GM12864 (cell line): Measurements from ENCODE around the gene LRRD1.
A peak's percentile ranks its signal among the peaks of the same experiment; 100 is the strongest.

ENCODE experiments used
- DNase-seq: peaks from one replicate; pipeline ENCODE4 v3.0.0-alpha.2; 2011; ENCODE audit warnings: low read depth
- H3K4me3 ChIP-seq: 2 replicates; pipeline ENCODE4 v1.5.1; 2011; ENCODE audit warnings: mild to moderate bottlenecking, low read depth, low read length, control low read depth
- CTCF ChIP-seq: IDR thresholded peaks from 2 replicates; pipeline ENCODE4 v1.5.1; 2011; ENCODE audit warnings: low read depth, mild to moderate bottlenecking, moderate library complexity, low read length, control low read depth, inconsistent platforms; ENCODE audit errors: missing control alignments

LRRD1 gene

GRCh38 chr7:92141161-92141560, 37.8 kb downstream of the LRRD1 start:
- no peak for DNase-seq
- H3K4me3 ChIP-seq, result no peak overlapping the region

DNA sequence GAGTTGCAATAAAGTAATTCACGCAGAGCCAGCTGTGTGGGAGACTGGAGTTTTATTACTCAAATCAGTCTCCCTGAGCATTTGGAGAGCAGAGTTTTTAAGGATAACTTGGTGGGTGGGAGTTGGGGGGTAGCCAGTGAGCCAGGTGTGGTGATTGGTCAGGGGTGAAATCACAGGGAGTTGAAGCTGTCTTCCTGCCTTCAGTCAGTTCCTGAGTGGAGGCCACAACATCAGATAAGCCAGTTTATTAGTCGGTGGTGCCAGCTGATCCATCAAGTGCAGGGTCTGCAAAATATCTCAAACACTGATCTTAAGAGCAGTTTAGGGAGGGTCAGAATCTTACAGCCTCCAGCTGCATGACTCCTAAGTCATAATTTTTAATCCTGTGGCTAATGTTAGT, 41.4 kb downstream of the LRRD1 start:
- no peak overlapping the region for H3K4me3 ChIP-seq
- DNase-seq, result no peak
- no peak for TF ChIP-seq CTCF

More at GRCh38 chr7:92141161-92141560, 37.8 kb downstream of the LRRD1 start:
- no peak for TF ChIP-seq CTCF

DNA sequence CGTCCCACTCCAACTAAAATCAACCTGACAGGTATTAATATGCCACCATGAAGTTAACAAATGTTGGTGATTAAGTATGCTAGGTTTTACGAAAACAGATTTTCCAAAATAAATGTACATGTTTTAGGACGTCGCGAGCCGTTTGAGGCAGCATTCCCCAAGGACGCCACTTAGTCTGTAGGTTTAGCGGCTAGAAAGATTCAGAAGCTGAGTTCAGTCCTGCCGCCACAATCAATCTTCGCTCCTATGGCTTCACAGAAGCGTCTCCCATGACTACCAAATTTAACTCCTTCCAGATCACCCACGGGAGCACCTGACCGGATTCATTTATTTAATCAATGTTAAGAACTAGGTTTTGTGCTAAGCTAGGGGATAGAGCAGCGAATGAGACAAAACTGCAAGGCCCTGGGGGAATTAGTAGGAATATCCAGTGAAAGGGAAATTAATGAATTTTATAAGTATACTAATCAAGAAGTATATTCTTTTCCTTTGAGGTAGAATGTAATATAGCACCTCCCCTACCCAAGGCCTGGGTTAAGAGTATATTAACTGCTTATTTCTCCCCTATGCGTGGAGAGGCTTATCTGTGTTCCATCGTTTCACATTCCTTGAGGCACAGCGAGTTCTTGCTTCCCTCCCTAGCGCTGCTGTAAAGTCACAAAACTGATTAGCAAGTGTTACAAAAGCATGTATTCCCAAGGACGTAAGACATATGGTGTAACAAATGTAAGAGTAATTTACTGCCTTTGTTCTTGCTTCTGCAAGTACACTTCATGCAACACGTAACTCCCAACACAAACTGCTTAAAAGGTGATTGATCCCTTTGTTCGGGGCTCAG, 43.7 kb downstream of the LRRD1 start:
- DNase-seq, result no peak
- no peak for TF ChIP-seq CTCF
- peak overlapping the region; percentile 91 for H3K4me3 ChIP-seq

DNA sequence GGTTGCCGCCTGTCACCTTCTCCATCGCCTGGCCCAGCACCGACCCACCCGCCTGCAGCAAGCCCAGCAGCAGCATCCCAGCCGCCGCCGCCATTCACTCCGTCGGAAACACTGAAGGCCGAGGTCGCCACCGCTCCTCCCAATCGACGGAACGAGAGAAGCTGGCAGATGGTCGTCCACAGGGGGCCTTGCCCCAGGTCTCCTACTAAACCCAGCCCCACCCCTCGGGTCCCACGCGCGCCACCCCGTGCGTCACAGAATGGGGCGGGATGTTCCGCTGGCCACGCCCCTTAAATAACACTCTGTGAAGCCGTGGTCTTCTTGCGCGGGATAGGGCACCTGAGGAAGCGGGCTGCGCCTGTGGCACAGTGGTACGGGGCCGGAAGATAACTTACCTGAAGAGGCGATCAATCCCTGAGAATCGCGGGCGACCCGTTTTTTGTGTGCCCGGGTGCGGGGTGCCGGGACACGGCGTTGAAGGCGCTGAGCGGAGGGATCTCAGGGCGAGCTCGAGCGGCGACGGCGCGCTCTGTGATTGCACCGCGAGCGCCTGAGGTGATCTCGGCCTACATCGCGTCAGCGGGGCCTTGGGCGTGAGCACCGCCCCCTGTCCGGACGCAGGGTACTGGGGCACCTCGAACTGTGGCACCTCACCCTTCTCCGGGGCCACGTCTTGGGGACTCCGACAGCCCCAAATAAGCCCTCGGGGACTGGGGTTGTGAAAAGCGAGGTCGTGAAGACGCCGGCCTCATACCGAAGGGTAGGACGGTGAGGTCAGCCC, 44.5 kb downstream of the LRRD1 start, which contains the start of gene CYP51A1:
Gene CYP51A1, minus strand, starts transcription at position 207 of the 781 bp plus-strand sequence. Its CDS starts 113 bp downstream, at position 94.
- no peak for TF ChIP-seq CTCF
- peak; percentile 80 for DNase-seq
- peak within 1 kb of the TSS; percentile 91 for H3K4me3 ChIP-seq

GRCh38 chr7:92133737-92134270, 45.1 kb downstream of the LRRD1 start:
- H3K4me3 ChIP-seq, result peak overlapping the region; percentile 91
- DNase-seq, result no peak
- peak; percentile 88 for TF ChIP-seq CTCF

- no peak for DNase-seq
Observed at GRCh38 chr7:92133133-92133736, 45.7 kb downstream of the LRRD1 start.

More at GRCh38 chr7:92133133-92133736, 45.7 kb downstream of the LRRD1 start:
- no peak for TF ChIP-seq CTCF
- H3K4me3 ChIP-seq, result peak overlapping the region; percentile 91
